GM12874 (cell line): ENCODE measurements around the gene DRGX.

Experiments
- TF ChIP-seq, protein P1 (sequence below): IDR thresholded peaks from 2 replicates; pipeline ENCODE4 v1.5.1; 2011; ENCODE audit warnings: low read depth, mild to moderate bottlenecking, control low read depth, low read length, moderate library complexity; ENCODE audit not compliant: insufficient read depth

The DRGX gene

GRCh38 chr10:49364051-49364450 is 31.8 kb downstream of the DRGX start:
- TF ChIP-seq, protein P1, sequence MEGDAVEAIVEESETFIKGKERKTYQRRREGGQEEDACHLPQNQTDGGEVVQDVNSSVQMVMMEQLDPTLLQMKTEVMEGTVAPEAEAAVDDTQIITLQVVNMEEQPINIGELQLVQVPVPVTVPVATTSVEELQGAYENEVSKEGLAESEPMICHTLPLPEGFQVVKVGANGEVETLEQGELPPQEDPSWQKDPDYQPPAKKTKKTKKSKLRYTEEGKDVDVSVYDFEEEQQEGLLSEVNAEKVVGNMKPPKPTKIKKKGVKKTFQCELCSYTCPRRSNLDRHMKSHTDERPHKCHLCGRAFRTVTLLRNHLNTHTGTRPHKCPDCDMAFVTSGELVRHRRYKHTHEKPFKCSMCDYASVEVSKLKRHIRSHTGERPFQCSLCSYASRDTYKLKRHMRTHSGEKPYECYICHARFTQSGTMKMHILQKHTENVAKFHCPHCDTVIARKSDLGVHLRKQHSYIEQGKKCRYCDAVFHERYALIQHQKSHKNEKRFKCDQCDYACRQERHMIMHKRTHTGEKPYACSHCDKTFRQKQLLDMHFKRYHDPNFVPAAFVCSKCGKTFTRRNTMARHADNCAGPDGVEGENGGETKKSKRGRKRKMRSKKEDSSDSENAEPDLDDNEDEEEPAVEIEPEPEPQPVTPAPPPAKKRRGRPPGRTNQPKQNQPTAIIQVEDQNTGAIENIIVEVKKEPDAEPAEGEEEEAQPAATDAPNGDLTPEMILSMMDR: no peak

DNA sequence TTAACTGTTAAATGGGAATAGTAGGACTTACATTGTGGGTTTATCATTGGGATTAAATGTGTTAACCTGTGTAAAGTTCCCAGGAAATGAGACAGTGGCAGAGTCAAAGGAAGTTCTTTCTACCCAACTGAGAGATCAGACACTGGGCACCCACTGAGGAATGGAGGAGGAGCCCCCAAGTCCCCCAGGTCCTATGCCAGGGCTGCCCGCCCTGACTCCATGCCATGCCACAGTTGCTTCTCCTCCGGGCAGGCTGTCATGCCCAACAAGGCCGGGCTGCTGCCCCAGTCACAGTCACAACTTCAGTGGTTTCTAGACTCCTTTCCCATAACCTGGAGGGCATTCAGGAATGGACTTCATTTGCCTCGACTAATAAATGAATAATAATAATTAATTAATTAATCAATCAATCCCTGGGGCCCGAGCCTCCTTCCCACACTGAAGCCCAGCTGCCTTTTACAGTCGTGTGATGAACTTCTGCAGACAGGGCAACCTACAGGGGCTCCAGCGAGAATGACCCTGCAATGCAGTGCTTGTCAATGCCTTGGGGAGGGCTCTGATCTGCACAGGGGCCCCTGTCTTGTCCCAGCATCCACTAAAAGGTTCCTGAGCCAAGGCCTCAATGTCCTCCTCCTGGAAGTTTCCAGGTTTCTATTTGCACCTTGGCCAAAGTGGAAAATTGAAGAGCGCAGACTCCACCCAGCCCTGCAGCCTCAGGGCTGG is 32.4 kb downstream of the DRGX start:
- TF ChIP-seq, protein P1: no peak

DNA sequence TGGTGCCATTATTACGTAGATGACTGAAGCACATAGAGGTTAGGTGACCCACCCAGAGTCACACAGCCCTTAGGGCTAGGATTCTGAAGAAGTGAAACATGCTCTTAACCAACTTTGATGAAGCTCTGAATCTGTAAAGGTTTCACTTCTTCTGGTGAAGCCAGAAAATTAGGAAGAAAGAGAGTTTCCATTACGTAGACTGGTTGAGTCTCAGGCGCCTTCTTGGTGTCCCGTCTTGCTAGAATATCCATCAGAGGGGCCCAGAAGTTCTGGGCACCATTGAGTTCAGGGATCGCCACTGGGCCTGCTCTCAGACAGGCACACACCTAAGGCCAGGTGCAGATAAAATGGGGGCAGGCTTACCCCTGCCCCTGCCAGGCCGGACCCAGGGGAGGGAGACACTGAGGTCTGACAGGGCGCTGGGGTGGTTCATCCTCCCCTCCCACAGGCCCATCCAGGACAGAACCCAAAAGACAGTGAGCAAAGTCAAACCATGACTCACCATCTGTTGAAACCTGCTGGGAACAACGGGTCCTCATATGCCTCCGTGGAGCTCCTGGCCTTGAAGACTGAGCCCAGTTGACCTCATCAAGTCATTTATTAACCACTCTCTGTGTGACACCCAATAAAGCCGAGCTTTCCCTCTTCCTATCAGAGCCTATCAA is 33.2 kb downstream of the DRGX start:
- TF ChIP-seq, protein P1: no peak

GRCh38 chr10:49361735-49362568 is 33.9 kb downstream of the DRGX start:
- TF ChIP-seq, protein P1: no peak

DNA sequence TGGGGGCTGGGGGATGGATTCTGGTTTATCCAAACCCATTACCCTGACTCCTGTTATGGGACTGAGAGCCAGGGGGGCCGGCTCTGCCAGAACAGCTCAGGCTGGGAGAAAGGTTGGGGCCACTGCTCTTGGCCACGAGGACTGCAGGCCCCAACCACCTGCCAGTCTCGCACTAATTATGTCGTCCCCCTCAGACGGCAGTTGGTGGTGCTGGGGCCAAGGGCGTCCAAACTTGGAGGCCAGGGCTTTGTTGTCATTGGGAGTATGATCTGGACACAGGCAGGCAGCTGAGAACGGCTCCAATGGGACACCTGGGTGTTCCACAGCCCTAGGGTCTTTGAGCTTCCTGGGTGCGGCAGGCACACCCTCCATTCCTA is 34.7 kb downstream of the DRGX start:
- TF ChIP-seq, protein P1: no peak

- TF ChIP-seq, protein P1: no peak
These were observed 35.4 kb downstream of the DRGX start for GRCh38 chr10:49360271-49361177.
